ENCODE measurements around the gene CAB39. TPM values are rescaled to one million over a fixed set of nuclear protein-coding genes. Genes with fewer than 3 reads are reported as not detected.

The CAB39 gene
- total and polyA plus RNA-seq, 4 donors = 19.4 to 123 (median 57.1) TPM

DNA sequence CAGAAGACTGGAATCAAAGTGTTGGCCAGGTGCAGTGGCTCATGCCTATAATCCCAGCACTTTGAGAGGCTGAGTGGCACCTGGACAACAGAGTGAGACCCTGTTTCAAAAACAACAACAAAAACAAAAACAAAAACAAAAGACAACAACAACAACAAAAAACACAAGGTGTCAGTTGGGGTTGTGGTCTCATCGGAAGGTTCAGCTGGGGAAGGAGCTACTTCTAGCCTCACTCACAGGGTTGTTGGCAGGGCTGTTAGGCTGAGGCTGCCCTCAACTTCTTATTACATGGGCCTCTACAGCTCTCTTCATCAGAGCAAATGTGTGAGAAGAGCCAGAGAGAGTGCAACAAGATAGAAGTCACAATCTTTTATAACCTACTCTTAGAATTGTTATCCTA lies 34.6 kb upstream of the CAB39 start:
- DNase-seq (no peak), ATAC-seq (ENCODE audit: insufficient read depth, low FRiP score) (no peak)
- Histone ChIP-seq H3K4me3 (no peak overlapping the region), H3K9ac (ENCODE audit: insufficient read depth in 1 of 2, low read length in 2 of 2) (no peak overlapping the region), H3K9me3 (ENCODE audit: control insufficient read depth in 4 of 4, insufficient read depth in 3 of 4, low read length in 3 of 4) (peaks cover 0 to 7% (median 0%) of the 10 kb centered on the region in 4 donors), H3K27me3 (ENCODE audit: control insufficient read depth in 3 of 3, insufficient read depth in 3 of 3, low read length in 2 of 3) (no peaks in the 10 kb centered on the region), H3K27ac (ENCODE audit: low read depth in 1 of 2, low read length in 1 of 2) (no peak overlapping the region), H3K4me1 (ENCODE audit: control insufficient read depth in 5 of 5, insufficient read depth in 5 of 5, low read length in 5 of 5) (no peaks in the 10 kb centered on the region), H3K36me3 (ENCODE audit: control insufficient read depth in 4 of 4, insufficient read depth in 4 of 4, low read length in 4 of 4) (no peaks in the 10 kb centered on the region)
- 91 to 97% methylated on average over 1 of the region's 1 CpG for WGBS, 2 donors
- TF ChIP-seq, protein P1, sequence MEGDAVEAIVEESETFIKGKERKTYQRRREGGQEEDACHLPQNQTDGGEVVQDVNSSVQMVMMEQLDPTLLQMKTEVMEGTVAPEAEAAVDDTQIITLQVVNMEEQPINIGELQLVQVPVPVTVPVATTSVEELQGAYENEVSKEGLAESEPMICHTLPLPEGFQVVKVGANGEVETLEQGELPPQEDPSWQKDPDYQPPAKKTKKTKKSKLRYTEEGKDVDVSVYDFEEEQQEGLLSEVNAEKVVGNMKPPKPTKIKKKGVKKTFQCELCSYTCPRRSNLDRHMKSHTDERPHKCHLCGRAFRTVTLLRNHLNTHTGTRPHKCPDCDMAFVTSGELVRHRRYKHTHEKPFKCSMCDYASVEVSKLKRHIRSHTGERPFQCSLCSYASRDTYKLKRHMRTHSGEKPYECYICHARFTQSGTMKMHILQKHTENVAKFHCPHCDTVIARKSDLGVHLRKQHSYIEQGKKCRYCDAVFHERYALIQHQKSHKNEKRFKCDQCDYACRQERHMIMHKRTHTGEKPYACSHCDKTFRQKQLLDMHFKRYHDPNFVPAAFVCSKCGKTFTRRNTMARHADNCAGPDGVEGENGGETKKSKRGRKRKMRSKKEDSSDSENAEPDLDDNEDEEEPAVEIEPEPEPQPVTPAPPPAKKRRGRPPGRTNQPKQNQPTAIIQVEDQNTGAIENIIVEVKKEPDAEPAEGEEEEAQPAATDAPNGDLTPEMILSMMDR (IDR thresholded peaks at IDR 0.05; ENCODE audit: control extremely low read depth, extremely low read depth) = no peak

DNA sequence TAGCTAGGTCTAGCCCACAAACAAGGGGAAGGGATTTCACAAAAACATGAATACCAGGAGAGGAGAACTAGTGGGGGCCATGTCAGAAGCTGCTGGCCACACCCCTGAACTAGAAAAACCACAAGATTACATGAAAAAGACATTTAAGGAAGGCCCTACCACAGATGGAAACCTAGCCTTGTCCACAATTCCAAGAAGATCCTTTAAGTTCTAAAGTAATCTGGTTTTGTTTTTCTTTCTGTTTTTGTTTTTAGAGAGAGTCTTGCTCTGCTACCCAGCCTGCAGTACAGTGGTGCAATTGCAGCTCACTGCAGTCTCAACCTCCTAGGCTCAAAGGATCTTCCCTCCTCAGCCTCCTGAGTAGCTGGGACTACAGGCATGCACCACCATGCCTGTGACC lies 34.2 kb upstream of the CAB39 start:
- DNase-seq (no peak), ATAC-seq (ENCODE audit: insufficient read depth, low FRiP score) (peak; percentile 40)
- no peaks in the 10 kb centered on the region for H3K36me3 ChIP-seq (ENCODE audit: control insufficient read depth in 4 of 4, insufficient read depth in 4 of 4, low read length in 4 of 4)
- H3K9ac ChIP-seq (ENCODE audit: insufficient read depth in 1 of 2, low read length in 2 of 2) = no peak overlapping the region
- TF ChIP-seq, protein P1 (IDR thresholded peaks at IDR 0.05; ENCODE audit: control extremely low read depth, extremely low read depth) = no peak
- H3K9me3 ChIP-seq (ENCODE audit: control insufficient read depth in 4 of 4, insufficient read depth in 3 of 4, low read length in 3 of 4) = peaks cover 0 to 7% (median 0%) of the 10 kb centered on the region in 4 donors
- no peak overlapping the region for H3K27ac ChIP-seq (ENCODE audit: low read depth in 1 of 2, low read length in 1 of 2)
- no peaks in the 10 kb centered on the region for H3K27me3 ChIP-seq (ENCODE audit: control insufficient read depth in 3 of 3, insufficient read depth in 3 of 3, low read length in 2 of 3)
- no peaks in the 10 kb centered on the region for H3K4me1 ChIP-seq (ENCODE audit: control insufficient read depth in 5 of 5, insufficient read depth in 5 of 5, low read length in 5 of 5)
- no peak overlapping the region for H3K4me3 ChIP-seq

DNA sequence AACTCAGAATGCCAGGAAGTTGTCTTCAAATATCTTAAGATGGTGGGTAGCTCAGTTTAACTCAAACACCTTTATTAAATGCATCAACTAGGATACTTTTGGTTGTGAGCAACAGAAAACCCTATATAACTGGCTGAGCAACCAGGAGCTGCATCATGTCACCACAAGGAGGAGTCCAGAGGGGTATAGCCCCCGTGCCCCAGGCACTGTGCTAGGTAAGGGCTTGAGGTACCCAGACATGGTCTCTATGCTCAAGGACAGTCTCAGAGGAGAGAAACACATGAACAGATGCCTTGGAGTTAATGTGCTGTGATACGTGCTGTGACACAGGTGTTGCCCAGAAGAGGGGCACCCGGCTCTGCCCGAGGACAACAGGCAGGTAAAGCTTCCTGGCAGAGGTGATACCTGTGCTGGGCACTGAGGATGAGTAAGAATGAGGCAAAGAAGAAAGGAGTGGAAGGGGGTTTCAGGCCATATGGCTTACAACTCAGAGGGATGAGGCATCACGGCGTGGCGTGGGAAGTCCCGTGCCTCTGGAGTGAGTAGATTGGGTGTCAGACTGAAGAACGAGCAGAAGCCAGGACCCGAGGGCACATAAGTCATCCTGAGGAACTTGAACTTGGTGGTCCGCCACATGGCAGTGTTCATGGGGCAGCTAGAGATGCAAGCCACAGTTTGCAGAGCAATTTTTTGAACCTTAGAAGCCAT lies 32.0 kb upstream of the CAB39 start:
- ATAC-seq (ENCODE audit: insufficient read depth, low FRiP score) (no peak), DNase-seq (no peak)
- TF ChIP-seq, protein P1 (IDR thresholded peaks at IDR 0.05; ENCODE audit: control extremely low read depth, extremely low read depth) = no peak
- Histone ChIP-seq H3K27me3 (ENCODE audit: control insufficient read depth in 3 of 3, insufficient read depth in 3 of 3, low read length in 2 of 3) (no peaks in the 10 kb centered on the region), H3K4me1 (ENCODE audit: control insufficient read depth in 5 of 5, insufficient read depth in 5 of 5, low read length in 5 of 5) (no peaks in the 10 kb centered on the region), H3K36me3 (ENCODE audit: control insufficient read depth in 4 of 4, insufficient read depth in 4 of 4, low read length in 4 of 4) (no peaks in the 10 kb centered on the region), H3K27ac (ENCODE audit: low read depth in 1 of 2, low read length in 1 of 2) (no peak overlapping the region), H3K4me3 (no peak overlapping the region), H3K9ac (ENCODE audit: insufficient read depth in 1 of 2, low read length in 2 of 2) (no peak overlapping the region), H3K9me3 (ENCODE audit: control insufficient read depth in 4 of 4, insufficient read depth in 3 of 4, low read length in 3 of 4) (peaks cover 0 to 7% (median 0%) of the 10 kb centered on the region in 4 donors)
- WGBS, 2 donors = 74 to 86% methylated on average over 11 of the region's 11 CpGs

DNA sequence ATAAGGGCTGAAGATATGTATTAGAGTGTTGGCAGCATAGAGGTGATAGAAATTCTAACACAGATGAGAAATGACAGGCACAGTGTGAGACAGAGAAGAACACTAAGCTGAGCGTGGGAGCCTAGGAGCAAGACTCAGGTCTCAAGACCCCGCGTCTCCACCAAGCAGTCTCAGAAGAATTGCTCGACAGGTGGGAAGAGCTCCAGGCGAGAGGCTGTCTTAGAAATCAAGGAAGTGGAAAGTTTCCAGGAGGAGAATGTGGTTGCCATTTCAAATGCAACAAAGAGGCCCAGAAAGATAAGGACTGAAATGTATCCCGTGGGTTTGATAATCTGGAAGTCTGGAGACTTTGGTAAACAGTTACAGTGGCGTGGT lies 31.5 kb upstream of the CAB39 start:
- no peak for ATAC-seq (ENCODE audit: insufficient read depth, low FRiP score)
- TF ChIP-seq, protein P1 (IDR thresholded peaks at IDR 0.05; ENCODE audit: control extremely low read depth, extremely low read depth) = no peak
- 65 to 71% methylated on average over 7 of the region's 7 CpGs for WGBS, 2 donors
- Histone ChIP-seq H3K4me1 (ENCODE audit: control insufficient read depth in 5 of 5, insufficient read depth in 5 of 5, low read length in 5 of 5) (no peaks in the 10 kb centered on the region), H3K27me3 (ENCODE audit: control insufficient read depth in 3 of 3, insufficient read depth in 3 of 3, low read length in 2 of 3) (no peaks in the 10 kb centered on the region), H3K9ac (ENCODE audit: insufficient read depth in 1 of 2, low read length in 2 of 2) (no peak overlapping the region), H3K27ac (ENCODE audit: low read depth in 1 of 2, low read length in 1 of 2) (no peak overlapping the region), H3K4me3 (no peak overlapping the region), H3K9me3 (ENCODE audit: control insufficient read depth in 4 of 4, insufficient read depth in 3 of 4, low read length in 3 of 4) (peaks cover 0 to 7% (median 0%) of the 10 kb centered on the region in 4 donors), H3K36me3 (ENCODE audit: control insufficient read depth in 4 of 4, insufficient read depth in 4 of 4, low read length in 4 of 4) (no peaks in the 10 kb centered on the region)
- DNase-seq = no peak

All from lung (tissue), 12 donors.